SK-N-SH treated with all-trans-retinoic acid at 6 μM for 48 hours (cell line): Measurements from ENCODE around the gene PTPRD.

ENCODE experiments used
- BACH2 ChIP-seq: fragments of 250-450 bp; sonication (Bioruptor Pico); IDR thresholded peaks from 2 replicates; pipeline ENCODE4 v1.9.0; 2021; ENCODE audit warnings: mild to moderate bottlenecking, borderline replicate concordance
- GLIS3 ChIP-seq: fragments of 250-450 bp; sonication (Bioruptor Pico); IDR thresholded peaks from 2 replicates; pipeline ENCODE4 v1.5.0; 2020; ENCODE audit warnings: mild to moderate bottlenecking, moderate library complexity
- ISL1 ChIP-seq: fragments of 250-450 bp; sonication (Bioruptor Pico); IDR thresholded peaks from 2 replicates; pipeline ENCODE4 v2.1.2; 2022; ENCODE audit warnings: mild to moderate bottlenecking, moderate library complexity
- PATZ1 ChIP-seq: fragments of 250-450 bp; sonication (Bioruptor Pico); IDR thresholded peaks from 2 replicates; pipeline ENCODE4 v1.8.0; 2020; ENCODE audit warnings: mild to moderate bottlenecking, moderate library complexity, borderline replicate concordance
- SNAI2 ChIP-seq: fragments of 250-450 bp; sonication (Bioruptor Pico); IDR thresholded peaks from 2 replicates; pipeline ENCODE4 v1.5.0; 2020; ENCODE audit warnings: mild to moderate bottlenecking, moderate library complexity
- ZFP3 ChIP-seq: fragments of 250-450 bp; sonication (Bioruptor Pico); IDR thresholded peaks from 2 replicates; pipeline ENCODE4 v1.5.0; 2020; ENCODE audit warnings: mild to moderate bottlenecking, moderate library complexity
- ZFP30 ChIP-seq: fragments of 450-650 bp; formaldehyde crosslinking; IDR thresholded peaks from 2 replicates; pipeline ENCODE4 v1.5.0; 2022; ENCODE audit warnings: mild to moderate bottlenecking, moderate library complexity
- ZNF565 ChIP-seq: fragments of 450-650 bp; formaldehyde crosslinking; conservative IDR thresholded peaks from 2 replicates; pipeline ENCODE4 v1.5.0; 2020; ENCODE audit warnings: low read depth, mild to moderate bottlenecking, moderate library complexity

GRCh38 chr9:9212963-9213362 lies 1399.8 kb downstream of the PTPRD start:
- TF ChIP-seq BACH2 (no peak), GLIS3 (CRISPR knock-in tag) (no peak), ZNF565 (CRISPR knock-in tag) (no peak), PATZ1 (CRISPR knock-in tag) (no peak), ZFP3 (no peak), ISL1 (no peak), SNAI2 (CRISPR knock-in tag) (no peak), ZFP30 (CRISPR knock-in tag) (no peak)
